ENCODE measurements around the gene HIGD1B. TPM values are rescaled to one million over a fixed set of nuclear protein-coding genes. Genes with fewer than 3 reads are reported as not detected.

HIGD1B gene
- total RNA-seq, 4 donors from 2014 or later = not detected

GRCh38 chr17:44840936-44841335 is 6.7 kb upstream of the HIGD1B start:
- Histone ChIP-seq H3K36me3 (no peaks in the 10 kb centered on the region), H3K9me3 (no peaks in the 10 kb centered on the region), H3K4me1 (no peaks in the 10 kb centered on the region), H3K27me3 (no peaks in the 10 kb centered on the region), H3K4me3 (no peak overlapping the region), H3K27ac (no peak overlapping the region)
- no peak for DNase-seq (ENCODE audit: low spot score in 2 of 2)
- no peak for TF ChIP-seq CTCF (IDR thresholded peaks at IDR 0.05)
- TF ChIP-seq POLR2A (IDR thresholded peaks at IDR 0.05) = no peak
- no peak for TF ChIP-seq EP300 (IDR thresholded peaks at IDR 0.05)
- TF ChIP-seq POLR2AphosphoS5 (IDR thresholded peaks at IDR 0.05) = no peak
- WGBS = 81% methylated on average over 3 of the region's 3 CpGs

- Histone ChIP-seq H3K36me3 (no peaks in the 10 kb centered on the region), H3K27ac (no peak overlapping the region), H3K27me3 (no peaks in the 10 kb centered on the region), H3K4me1 (no peaks in the 10 kb centered on the region), H3K4me3 (no peak overlapping the region), H3K9me3 (no peaks in the 10 kb centered on the region)
- no peak for TF ChIP-seq POLR2AphosphoS5 (IDR thresholded peaks at IDR 0.05)
- TF ChIP-seq POLR2A (IDR thresholded peaks at IDR 0.05) = no peak
- no peak for TF ChIP-seq EP300 (IDR thresholded peaks at IDR 0.05)
- TF ChIP-seq CTCF (IDR thresholded peaks at IDR 0.05) = no peak
- WGBS = 36% methylated on average over 5 of the region's 5 CpGs
- DNase-seq (ENCODE audit: low spot score in 2 of 2) = no peak
These were observed 4.9 kb upstream of the HIGD1B start for GRCh38 chr17:44842748-44843147.

GRCh38 chr17:44844390-44844830 is 3.3 kb upstream of the HIGD1B start:
- H3K27ac ChIP-seq = no peak overlapping the region
- TF ChIP-seq POLR2A (IDR thresholded peaks at IDR 0.05) (no peak), EP300 (IDR thresholded peaks at IDR 0.05) (no peak), POLR2AphosphoS5 (IDR thresholded peaks at IDR 0.05) (no peak), CTCF (IDR thresholded peaks at IDR 0.05) (no peak)
- no peak for DNase-seq (ENCODE audit: low spot score in 2 of 2)
- no peaks in the 10 kb centered on the region for H3K4me1 ChIP-seq
- H3K36me3 ChIP-seq = no peaks in the 10 kb centered on the region
- 88% methylated on average over 1 of the region's 1 CpG for WGBS
- no peaks in the 10 kb centered on the region for H3K9me3 ChIP-seq
- H3K27me3 ChIP-seq = no peaks in the 10 kb centered on the region
- H3K4me3 ChIP-seq = no peak overlapping the region

- Histone ChIP-seq H3K36me3 (peaks cover 15% of the 10 kb centered on the region), H3K27ac (no peak overlapping the region), H3K27me3 (no peaks in the 10 kb centered on the region), H3K9me3 (no peaks in the 10 kb centered on the region), H3K4me3 (no peak overlapping the region), H3K4me1 (no peaks in the 10 kb centered on the region)
- no peak for DNase-seq (ENCODE audit: low spot score in 2 of 2)
- 76% methylated on average over 8 of the region's 8 CpGs for WGBS
- TF ChIP-seq POLR2AphosphoS5 (IDR thresholded peaks at IDR 0.05) = no peak
- no peak for TF ChIP-seq EP300 (IDR thresholded peaks at IDR 0.05)
- no peak for TF ChIP-seq POLR2A (IDR thresholded peaks at IDR 0.05)
- TF ChIP-seq CTCF (IDR thresholded peaks at IDR 0.05) = no peak
These were observed 1.5 kb upstream of the HIGD1B start for GRCh38 chr17:44846206-44846605.

GRCh38 chr17:44848257-44848795 is 643 bp downstream of the HIGD1B start:
- H3K36me3 ChIP-seq = peaks cover 36% of the 10 kb centered on the region
- WGBS = 76% methylated on average over 6 of the region's 6 CpGs
- TF ChIP-seq CTCF (IDR thresholded peaks at IDR 0.05) (no peak), POLR2A (IDR thresholded peaks at IDR 0.05) (no peak), EP300 (IDR thresholded peaks at IDR 0.05) (no peak), POLR2AphosphoS5 (IDR thresholded peaks at IDR 0.05) (no peak)
- H3K4me1 ChIP-seq = no peaks in the 10 kb centered on the region
- no peaks in the 10 kb centered on the region for H3K27me3 ChIP-seq
- no peak for DNase-seq (ENCODE audit: low spot score in 2 of 2)
- H3K27ac ChIP-seq = no peak overlapping the region
- H3K9me3 ChIP-seq = no peaks in the 10 kb centered on the region
- H3K4me3 ChIP-seq = no peak overlapping the region

Data from suprapubic skin (tissue), 4 donors.